Epithelial cell of prostate (primary cell): Measurements from ENCODE around the gene MEF2C.

Experiments
- DNase-seq: peaks from one replicate; pipeline ENCODE4 v3.0.0-alpha.2; 2011; ENCODE audit warnings: low read depth, low spot score
- H3K27ac ChIP-seq: fragments of 450-650 bp; 2 replicates; pipeline ENCODE4 v1.5.1; 2017; ENCODE audit warnings: mild to moderate bottlenecking

The MEF2C gene

GRCh38 chr5:88695931-88696330, 187.1 kb downstream of the MEF2C start:
- DNase-seq: no peak
- H3K27ac ChIP-seq: no peak overlapping the region

GRCh38 chr5:88695232-88695631, 187.8 kb downstream of the MEF2C start:
- no peak overlapping the region for H3K27ac ChIP-seq
- no peak for DNase-seq

GRCh38 chr5:88694023-88694679, 188.8 kb downstream of the MEF2C start:
- H3K27ac ChIP-seq: no peak overlapping the region
- no peak for DNase-seq

DNA sequence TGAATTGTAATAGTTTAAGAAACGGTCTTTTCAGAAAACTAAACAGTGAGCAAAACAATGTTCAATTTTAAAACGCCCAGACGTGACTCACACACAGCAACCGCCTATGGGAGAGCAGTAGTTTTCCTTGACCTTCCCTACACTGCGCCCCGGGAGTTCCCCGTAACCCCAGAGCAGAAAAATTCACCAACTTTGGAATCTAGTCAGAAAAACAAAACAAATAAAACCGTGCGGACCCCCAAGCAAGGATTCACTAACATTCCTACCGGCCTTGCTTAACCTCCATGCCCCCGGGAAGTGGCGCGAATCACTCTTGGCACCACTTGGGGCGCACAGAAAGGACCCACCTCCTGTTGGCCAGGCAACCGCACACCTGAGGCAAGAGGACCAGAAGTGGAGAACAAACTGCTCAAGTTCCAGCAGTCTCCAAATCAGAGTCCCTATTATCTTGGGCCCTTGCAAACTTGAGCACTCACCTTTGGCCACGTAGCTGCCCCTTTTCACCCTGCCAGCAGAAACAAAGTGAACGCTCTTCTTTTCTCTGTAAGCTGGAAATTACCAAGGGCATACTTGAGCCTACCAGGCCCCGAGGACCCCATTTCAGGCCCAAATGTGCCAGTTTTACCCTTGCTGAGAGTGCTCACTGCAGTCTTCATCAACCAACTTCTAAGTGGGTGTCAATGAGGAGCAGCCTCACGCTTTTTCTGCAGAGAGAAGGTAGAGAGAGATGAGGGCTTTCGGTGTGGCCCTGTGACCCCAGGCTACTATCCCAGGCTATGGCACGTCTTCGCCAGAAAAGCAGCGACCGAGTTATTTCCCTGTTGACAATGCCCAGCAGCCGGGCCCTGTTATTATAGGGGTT, 189.7 kb downstream of the MEF2C start:
- DNase-seq: no peak
- no peak overlapping the region for H3K27ac ChIP-seq

DNA sequence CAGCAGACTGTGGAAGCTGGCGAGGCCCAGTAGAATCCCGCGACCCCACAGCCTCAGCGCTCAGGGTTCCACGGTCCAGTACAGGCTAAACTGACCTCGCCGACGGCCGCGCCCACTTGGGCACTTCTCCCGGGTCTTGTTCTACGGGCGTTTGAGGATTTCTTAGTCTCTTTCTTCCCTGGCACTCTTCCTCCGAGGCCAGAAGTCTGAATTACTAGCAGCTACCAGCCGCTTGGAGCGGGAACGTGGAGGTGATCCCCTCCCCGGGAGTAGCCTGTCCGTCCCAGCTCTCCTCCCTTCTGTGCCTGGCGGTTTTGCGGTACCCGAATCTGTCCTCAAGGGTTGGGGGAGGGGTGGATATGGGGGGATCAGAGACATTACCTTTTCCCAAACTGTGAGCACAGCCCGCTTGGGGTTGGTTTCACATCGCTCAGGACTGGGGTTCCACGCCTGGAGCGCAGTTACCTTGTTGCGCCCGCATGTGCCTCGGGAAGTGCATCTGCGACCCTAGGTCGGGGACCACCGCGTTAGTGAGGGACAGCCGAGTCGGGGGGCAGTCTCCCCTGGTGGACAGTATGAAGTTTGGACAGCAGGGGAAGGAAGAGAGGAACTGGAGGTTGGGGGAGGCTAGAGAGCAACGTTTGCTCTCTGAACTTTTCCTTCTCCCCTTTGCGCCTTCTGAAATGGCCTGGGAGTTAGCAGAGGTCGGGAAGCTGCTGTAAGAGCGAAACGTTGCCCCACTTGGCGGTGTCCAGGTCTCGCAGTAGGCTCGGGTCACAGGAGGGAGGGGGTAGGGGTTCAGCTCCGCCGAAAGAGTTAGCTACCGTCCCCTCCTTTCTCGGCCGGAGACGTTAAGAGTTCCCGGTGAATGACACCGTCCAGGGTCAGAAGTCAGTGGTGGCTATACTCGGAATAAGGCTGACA, 190.8 kb downstream of the MEF2C start:
- no peak for DNase-seq
- no peak overlapping the region for H3K27ac ChIP-seq

- DNase-seq: no peak
- H3K27ac ChIP-seq: no peak overlapping the region
Measured at GRCh38 chr5:88691230-88691582, 191.8 kb downstream of the MEF2C start.

DNA sequence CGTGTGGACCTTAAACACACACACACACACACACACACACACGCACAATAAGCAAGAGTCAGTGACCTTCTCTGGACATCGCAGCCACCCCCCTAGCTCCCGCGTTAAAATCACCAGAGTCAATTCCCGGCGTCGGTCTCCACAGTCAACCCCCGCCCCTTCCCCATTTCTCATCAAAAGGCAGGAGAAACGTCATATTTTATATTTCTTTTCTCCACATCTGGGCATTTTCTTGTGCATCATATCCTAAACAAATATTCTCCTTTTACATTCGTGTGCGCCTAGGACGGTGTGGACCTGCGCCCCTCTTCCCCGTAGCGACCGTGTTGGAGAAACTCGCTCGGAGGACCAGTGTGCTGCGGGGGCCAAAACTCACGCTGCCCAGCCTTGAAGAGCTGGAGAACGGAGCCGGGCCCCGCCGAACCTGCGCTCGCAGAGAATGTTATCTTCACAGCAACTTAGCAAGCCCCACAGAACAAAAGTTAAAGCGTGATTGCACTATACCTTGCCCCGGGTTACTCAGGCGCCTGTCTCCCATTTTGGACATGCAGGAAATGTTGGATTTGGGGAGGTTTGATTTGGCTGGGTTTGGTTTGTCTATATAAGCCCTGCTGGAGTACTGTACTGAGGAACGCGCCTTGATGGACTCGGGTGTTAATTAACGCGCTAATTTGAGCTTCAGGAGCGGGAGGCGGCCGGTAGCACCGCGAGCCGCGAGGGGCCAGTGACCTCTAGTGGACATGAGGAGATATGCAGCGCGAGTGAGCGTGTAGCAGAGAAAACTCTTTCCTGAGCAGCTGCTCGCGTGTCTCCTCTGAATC, 192.4 kb downstream of the MEF2C start:
- H3K27ac ChIP-seq: no peak overlapping the region
- DNase-seq: no peak

- no peak overlapping the region for H3K27ac ChIP-seq
- DNase-seq: no peak
Measured at GRCh38 chr5:88689668-88690408, 193.1 kb downstream of the MEF2C start.

DNA sequence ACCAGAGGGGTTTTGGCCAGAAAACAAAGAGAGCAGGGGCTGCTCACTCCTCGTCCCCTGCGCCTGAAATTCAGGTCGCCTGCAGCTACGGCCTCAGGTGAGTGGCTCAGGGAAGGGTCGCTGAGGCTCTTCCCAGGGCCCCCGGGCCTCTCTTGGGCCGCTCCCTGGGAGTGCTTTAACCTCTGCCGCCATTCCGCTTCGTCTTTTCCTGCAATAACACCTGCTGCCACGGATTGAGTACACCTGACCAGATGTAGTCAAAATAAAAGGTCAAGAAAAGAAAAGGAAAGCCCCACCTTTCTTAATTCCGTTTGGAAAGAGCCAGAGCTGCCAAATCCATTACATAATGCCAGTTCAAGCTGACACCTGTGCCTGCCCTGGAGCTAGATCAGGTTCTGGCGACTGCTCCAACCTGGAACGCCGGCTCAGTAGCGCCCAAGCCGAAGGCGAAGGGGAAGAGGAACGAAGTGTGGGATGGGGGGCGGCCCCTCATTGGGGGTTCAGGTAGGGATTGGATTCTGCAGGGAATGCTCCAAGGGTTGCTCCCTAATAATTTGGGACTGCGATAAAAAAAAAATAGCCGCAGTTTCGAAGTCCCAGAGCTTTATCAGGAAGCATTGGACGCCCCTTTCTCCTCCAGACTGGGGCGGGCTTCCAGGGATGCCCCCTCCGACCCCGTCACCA, 193.9 kb downstream of the MEF2C start:
- H3K27ac ChIP-seq: no peak overlapping the region
- DNase-seq: no peak

GRCh38 chr5:88688156-88688983, 194.6 kb downstream of the MEF2C start:
- no peak for DNase-seq
- no peak overlapping the region for H3K27ac ChIP-seq

DNA sequence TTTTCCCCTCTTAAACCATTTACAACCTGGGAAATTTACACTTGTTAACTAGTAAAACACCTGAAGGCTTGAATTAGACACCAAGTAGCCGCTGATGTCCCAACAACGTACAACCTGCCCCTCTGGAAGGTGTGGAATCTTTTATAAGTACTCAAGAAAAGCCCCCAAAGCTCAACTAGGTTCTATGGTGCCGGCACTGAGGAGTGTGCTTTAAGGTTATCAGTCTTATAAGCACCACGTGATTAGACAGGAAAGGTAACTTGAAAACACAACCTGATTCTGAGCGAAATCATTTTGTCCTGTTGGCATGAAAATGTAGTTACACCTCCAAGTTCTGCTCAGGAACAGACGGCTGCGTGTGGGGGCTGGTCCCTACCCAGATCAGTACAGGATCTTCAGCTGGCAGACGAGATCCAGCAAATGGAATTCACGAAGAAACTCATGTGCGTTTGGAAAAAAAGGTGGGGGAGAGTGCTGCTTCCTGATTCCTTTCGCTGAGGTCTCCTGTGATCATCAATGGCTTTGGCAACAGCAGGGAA, 195.5 kb downstream of the MEF2C start:
- DNase-seq: no peak
- H3K27ac ChIP-seq: no peak overlapping the region

- DNase-seq: no peak
- no peak overlapping the region for H3K27ac ChIP-seq
Measured at GRCh38 chr5:88686726-88687125, 196.3 kb downstream of the MEF2C start.

GRCh38 chr5:88685591-88686541, 197.1 kb downstream of the MEF2C start:
- no peak for DNase-seq
- no peak overlapping the region for H3K27ac ChIP-seq

DNA sequence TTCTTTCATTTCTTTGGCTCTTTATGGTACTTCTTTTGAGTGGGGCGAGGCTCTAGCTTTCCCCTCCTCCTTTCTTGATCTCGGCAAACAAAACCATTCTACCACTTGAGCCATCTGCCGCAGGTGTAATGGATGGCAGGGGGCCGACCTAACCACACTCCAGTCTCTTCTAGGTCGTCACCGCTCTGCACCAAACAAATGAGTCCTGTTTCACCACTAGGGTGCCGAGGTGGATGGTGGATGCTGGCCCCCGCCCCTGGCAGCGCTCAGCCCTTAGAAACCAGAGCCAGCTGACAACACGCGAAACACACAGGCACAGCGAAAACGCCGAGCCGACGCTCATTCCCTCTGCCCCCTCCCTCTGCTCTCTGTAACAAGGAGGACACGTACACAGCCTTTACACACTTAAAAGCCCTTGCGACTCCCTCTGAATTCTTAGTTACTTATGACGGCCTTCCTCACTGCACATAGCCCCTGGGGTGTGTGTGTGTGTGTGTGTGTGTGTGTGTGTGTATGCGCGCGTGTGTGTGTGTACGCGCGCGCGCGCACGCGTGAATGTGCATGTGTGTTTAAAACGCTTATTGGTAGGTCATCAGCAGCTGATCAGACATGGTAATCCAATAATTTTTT, 199.4 kb downstream of the MEF2C start:
- H3K27ac ChIP-seq: no peak overlapping the region
- no peak for DNase-seq

DNA sequence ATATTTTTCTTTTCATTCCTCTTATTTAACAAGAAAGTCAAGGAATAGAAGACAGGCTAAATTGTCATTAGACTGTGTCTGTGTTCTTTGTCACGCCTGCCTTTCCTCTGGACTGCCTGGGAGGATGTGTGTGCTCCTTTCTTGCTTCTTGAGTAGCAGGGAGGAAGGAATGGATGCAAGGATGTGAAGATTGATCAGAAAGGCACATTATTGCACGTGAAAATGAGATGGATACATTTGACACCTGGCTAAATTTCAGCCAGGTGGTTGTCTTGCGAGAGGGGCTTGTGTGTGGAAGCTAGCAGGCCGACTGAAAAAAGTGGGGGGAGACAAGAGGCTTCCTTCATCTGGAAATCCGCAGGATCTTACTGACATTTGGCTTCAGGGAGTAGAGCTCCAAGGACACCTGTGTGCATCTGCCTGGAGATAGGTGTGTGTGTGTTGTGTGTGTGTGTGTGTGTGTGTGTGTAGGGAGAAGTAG, 200.1 kb downstream of the MEF2C start:
- H3K27ac ChIP-seq: no peak overlapping the region
- no peak for DNase-seq

DNA sequence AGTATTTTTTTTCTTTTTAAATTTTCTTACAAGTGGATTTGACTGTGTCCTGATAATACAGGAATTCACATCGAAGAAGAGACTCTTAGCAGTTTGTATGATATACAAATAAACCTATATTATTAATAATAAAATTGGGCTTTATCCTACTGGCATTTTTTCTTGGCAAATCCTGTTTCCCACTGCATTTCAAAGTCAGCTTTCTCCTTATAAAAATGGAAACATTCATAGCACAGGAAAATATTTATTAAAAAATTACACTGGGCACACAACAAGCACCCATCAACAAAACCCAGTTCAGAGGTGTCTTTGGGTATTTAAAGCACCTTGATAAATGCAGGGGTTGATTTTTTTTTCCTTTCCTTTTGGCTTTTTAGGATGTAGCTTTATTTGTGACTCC, 200.9 kb downstream of the MEF2C start:
- no peak overlapping the region for H3K27ac ChIP-seq
- no peak for DNase-seq
